ENCODE data around the gene KIF21A.

DNA sequence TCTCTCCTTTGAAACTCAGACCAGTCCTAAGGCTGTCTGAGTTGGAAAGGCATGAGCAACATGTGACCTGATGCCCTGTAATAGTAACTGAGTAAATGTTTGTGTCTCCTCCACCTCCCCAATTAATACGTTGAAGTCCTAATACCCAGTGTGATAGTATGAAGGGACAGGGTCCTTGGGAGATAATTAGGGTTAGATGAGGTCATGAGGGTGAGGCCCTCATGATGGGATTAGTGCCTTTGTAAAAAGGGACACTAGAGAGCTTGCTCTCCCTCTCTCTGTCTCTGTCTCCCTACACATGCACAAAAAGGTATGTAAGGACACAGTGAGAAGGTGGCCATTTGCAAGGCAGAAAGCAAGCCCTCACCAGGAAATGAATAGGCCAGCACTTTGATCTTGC is 18.1 kb upstream of the KIF21A start:
- TF ChIP-seq, protein P1, sequence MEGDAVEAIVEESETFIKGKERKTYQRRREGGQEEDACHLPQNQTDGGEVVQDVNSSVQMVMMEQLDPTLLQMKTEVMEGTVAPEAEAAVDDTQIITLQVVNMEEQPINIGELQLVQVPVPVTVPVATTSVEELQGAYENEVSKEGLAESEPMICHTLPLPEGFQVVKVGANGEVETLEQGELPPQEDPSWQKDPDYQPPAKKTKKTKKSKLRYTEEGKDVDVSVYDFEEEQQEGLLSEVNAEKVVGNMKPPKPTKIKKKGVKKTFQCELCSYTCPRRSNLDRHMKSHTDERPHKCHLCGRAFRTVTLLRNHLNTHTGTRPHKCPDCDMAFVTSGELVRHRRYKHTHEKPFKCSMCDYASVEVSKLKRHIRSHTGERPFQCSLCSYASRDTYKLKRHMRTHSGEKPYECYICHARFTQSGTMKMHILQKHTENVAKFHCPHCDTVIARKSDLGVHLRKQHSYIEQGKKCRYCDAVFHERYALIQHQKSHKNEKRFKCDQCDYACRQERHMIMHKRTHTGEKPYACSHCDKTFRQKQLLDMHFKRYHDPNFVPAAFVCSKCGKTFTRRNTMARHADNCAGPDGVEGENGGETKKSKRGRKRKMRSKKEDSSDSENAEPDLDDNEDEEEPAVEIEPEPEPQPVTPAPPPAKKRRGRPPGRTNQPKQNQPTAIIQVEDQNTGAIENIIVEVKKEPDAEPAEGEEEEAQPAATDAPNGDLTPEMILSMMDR (conservative IDR thresholded peaks at IDR 0.05; ENCODE audit: low read length): no peak
- TF ChIP-seq EZH2phosphoT487 (IDR thresholded peaks at IDR 0.05; ENCODE audit: borderline replicate concordance, low read depth, low read length): no peak

All from OCI-LY7 (cell line).